Transverse colon (tissue), 4 donors: ENCODE measurements around the gene PDCD6IP.

Experiments used
- CTCF ChIP-seq, 5 experiments: fragments of 200-600 bp in 3 of 5; fragments of 450-650 bp in 2 of 5; sonication (generic) in 3 of 5; IDR thresholded peaks; 1 replicate in 2 of 5; 2 replicates in 3 of 5; pipeline ENCODE4 v1.5.1; 2016 to 2017; ENCODE audit warnings: antibody characterized with exemption in 5 of 5, inconsistent platforms in 3 of 5, mild to moderate bottlenecking in 2 of 5, moderate library complexity in 1 of 5
- EP300 ChIP-seq: sonication (generic); formaldehyde crosslinking; IDR thresholded peaks from one replicate; pipeline ENCODE4 v1.6.1; 2017; ENCODE audit warnings: antibody characterized with exemption, low read depth
- POLR2A ChIP-seq: fragments of 450-650 bp; IDR thresholded peaks from one replicate; pipeline ENCODE4 v1.6.1; 2016; ENCODE audit warnings: antibody characterized with exemption, mild to moderate bottlenecking, moderate library complexity
- POLR2AphosphoS5 ChIP-seq, 3 donors: sonication (generic); formaldehyde crosslinking; IDR thresholded peaks; one replicate each; pipeline ENCODE4 v1.6.1; 2016; ENCODE audit warnings: antibody characterized with exemption in 3 of 3

DNA sequence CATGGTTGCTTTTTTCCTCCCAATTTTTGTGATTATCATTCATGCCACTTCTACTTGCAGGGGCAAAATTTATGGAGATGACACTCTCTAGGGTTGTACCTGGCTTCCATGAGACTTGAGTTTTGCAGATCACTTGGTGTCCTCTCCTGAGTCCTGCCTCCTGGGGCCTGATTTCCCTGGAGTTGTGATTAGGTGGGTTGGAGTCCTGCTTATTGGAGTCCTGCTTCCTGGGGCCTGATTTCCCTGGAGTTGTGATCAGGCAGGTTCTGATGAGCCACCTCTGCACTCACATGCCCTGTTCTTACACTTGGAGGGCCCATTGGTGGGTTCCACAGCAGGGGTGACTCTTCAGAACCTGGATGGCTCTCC, 102.0 kb downstream of the PDCD6IP start:
- TF ChIP-seq CTCF (IDR thresholded peaks at IDR 0.05), result no peak
- TF ChIP-seq POLR2AphosphoS5 (IDR thresholded peaks at IDR 0.05), result no peak
- no peak for TF ChIP-seq POLR2A
- no peak for TF ChIP-seq EP300
